Activated T-cell treated with anti-CD3 and anti-CD28 coated beads for 1 hour (primary cell): ENCODE data around the gene FRMPD2.
"Not testable (repeated sequence)": the region's sequence is repeated elsewhere in the genome, so short reads cannot be mapped to it uniquely, and the experiment has no call there.

ENCODE experiments used
- DNase-seq: peaks from one replicate; pipeline ENCODE4 v3.0.0-alpha.2; 2020; ENCODE audit warnings: low read depth

The FRMPD2 gene

GRCh38 chr10:48199580-48200377, 74.7 kb downstream of the FRMPD2 start:
- no peak for DNase-seq

- no peak for DNase-seq
Observed at GRCh38 chr10:48197236-48197899, 77.1 kb downstream of the FRMPD2 start.

- DNase-seq = no peak
Observed at GRCh38 chr10:48195803-48196202, 78.7 kb downstream of the FRMPD2 start.

DNA sequence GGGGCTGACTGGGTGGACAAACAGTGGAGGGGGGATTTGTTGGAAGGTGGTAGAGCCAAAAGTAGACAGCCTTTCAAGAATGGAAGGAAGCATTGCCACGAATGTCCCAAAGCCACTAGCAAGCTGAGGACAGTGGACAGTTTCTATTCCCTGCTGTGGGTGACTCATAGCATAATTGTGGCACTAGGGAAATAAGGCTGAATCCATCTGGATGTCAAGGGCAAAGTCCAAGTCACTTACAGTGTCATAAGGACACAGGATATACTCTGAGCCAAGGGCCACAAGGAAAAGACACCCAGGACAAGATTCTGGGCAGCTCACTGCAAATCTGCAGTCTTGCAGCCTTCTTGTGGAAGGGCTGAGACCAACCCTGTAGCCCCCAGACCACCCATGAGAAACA, 79.7 kb downstream of the FRMPD2 start:
- DNase-seq = no peak

DNA sequence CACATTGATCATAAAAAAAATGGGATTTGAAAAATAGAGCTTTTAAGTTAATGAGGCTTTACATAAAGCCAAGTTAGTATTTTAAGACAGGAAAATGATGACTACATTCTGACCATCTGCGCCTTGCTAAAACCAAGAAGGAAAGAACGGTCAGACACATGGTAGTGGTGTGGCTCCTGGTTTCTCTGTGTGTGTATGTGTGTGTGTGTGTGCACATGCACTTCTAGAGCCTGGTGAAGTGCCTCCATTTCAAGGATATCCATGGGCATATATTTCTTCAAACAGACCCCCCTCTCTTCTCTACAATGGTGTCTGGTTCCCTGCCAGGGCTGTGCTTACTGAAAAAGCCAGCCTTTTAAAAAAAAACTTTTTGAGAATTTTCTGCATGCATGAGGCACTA, 80.9 kb downstream of the FRMPD2 start:
- DNase-seq = no peak

- no peak for DNase-seq
Observed at GRCh38 chr10:48192881-48193450, 81.5 kb downstream of the FRMPD2 start.

GRCh38 chr10:48187713-48188485, 86.6 kb downstream of the FRMPD2 start:
- DNase-seq = no peak

- DNase-seq = no peak
Observed at GRCh38 chr10:48187126-48187525, 87.4 kb downstream of the FRMPD2 start.

- not testable (repeated sequence) for DNase-seq
Observed at GRCh38 chr10:48186264-48186804, 88.2 kb downstream of the FRMPD2 start.

- DNase-seq = no peak
Observed at GRCh38 chr10:48184224-48184623, 90.3 kb downstream of the FRMPD2 start.

- DNase-seq = not testable (repeated sequence)
Observed at GRCh38 chr10:48172715-48173114, 101.8 kb downstream of the FRMPD2 start.

DNA sequence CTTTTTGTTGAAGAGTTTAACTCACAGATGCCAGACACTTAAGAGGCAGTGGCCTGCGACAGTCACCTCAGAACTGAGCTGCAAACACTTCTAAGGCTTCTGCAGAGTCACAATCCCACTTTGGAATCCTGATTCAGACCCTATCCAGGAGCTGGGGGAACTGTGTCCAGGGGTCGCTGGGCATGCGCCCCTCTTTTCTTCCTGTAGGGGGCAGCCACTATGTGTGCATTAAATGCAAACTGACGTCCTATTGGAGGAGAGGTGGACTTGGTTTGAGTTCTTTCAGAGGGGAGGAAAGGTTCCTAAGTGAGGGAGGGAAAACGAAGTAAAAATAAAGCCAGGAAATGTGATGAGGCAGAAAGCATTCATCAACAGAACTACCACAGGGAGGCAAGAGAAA, 113.8 kb downstream of the FRMPD2 start:
- not testable (repeated sequence) for DNase-seq

DNA sequence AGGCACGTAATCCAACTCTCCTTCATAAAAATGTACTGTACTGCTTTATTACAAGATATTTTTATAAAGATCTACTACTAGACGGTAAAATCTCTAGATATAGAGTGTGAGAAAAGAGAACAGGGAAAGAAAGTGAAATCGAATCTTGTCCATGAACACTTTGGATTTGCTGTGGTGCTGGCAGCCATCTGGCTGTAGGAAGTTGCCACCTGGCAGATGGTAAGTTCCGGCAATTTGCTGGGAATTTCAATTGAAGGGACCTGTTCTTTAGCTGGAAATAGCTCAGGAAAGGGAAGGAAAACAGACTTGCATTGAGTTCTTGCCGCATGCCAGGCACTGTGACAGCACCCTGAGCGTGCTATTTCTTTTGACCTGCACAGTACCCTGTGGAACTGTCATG, 114.3 kb downstream of the FRMPD2 start:
- not testable (repeated sequence) for DNase-seq

GRCh38 chr10:48154211-48155140, 120.0 kb downstream of the FRMPD2 start:
- DNase-seq = not testable (repeated sequence)

GRCh38 chr10:48147643-48148042, 126.9 kb downstream of the FRMPD2 start:
- DNase-seq = not testable (repeated sequence)

GRCh38 chr10:48143721-48144642, 130.5 kb downstream of the FRMPD2 start:
- not testable (repeated sequence) for DNase-seq

DNA sequence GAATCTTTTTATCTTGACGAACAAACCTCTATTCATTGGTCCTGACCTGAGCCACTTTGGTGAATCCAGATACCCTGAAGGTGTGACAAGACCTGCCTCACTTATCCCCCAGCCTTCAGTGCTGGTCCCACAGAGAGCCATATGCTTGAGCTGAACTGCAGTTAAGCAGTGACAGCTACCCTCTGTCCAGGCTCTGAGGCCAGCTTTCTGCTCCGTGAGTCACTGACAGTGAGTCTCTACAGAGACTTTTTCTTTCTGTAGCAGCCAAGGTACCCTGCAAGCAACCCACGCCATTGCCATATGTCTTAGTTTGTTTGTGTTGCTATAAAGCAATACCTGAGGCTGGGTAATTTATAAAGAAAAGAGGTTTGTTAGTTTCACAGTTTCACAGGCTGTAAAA, 133.5 kb downstream of the FRMPD2 start:
- DNase-seq = not testable (repeated sequence)

GRCh38 chr10:48139953-48140850, 134.3 kb downstream of the FRMPD2 start:
- DNase-seq = not testable (repeated sequence)

GRCh38 chr10:48128954-48129353, 145.5 kb downstream of the FRMPD2 start:
- not testable (repeated sequence) for DNase-seq
